GM10266 (cell line): ENCODE data around the gene LEO1.
A peak's percentile ranks its signal among the peaks of the same experiment; 100 is the strongest.
"Not testable (repeated sequence)": the region's sequence is repeated elsewhere in the genome, so short reads cannot be mapped to it uniquely, and the experiment has no call there.

Experiments
- DNase-seq: peaks from one replicate; pipeline ENCODE4 v3.0.0; 2012; ENCODE audit errors: extremely low spot score
- CTCF ChIP-seq: IDR thresholded peaks from 2 replicates; pipeline ENCODE4 v1.5.1; 2012; ENCODE audit warnings: mild to moderate bottlenecking, low read depth; ENCODE audit not compliant: control insufficient read depth, insufficient read depth; ENCODE audit errors: missing control alignments

Gene LEO1

GRCh38 chr15:52008698-52009434, 37.3 kb upstream of the LEO1 start:
- TF ChIP-seq CTCF: no peak
- DNase-seq: no peak

- no peak for DNase-seq
- no peak for TF ChIP-seq CTCF
These were observed 36.8 kb upstream of the LEO1 start for GRCh38 chr15:52008359-52008697.

GRCh38 chr15:52006702-52007340, 35.2 kb upstream of the LEO1 start:
- DNase-seq: no peak
- no peak for TF ChIP-seq CTCF

- peak; percentile 61 for DNase-seq
- TF ChIP-seq CTCF: no peak
These were observed 34.4 kb upstream of the LEO1 start for GRCh38 chr15:52005748-52006701.

- no peak for TF ChIP-seq CTCF
- DNase-seq: no peak
These were observed 33.2 kb upstream of the LEO1 start for GRCh38 chr15:52004806-52005205.

GRCh38 chr15:52003710-52004109, 32.1 kb upstream of the LEO1 start:
- no peak for TF ChIP-seq CTCF
- no peak for DNase-seq

- DNase-seq: not testable (repeated sequence)
These were observed 31.5 kb upstream of the LEO1 start for GRCh38 chr15:52003089-52003488.
